ENCODE results near the gene PNMA8A. TPM values are rescaled to one million over a fixed set of nuclear protein-coding genes. Genes with fewer than 3 reads are reported as not detected.
"Not testable (repeated sequence)": the region's sequence is repeated elsewhere in the genome, so short reads cannot be mapped to it uniquely, and the experiment has no call there.

PNMA8A gene
- polyA plus RNA-seq, 1 donor = 43.2 TPM

- DNase-seq = peak; percentile 73
Observed at GRCh38 chr19:46466536-46467196, 4.7 kb downstream of the PNMA8A start.

- no peak for DNase-seq
Observed at GRCh38 chr19:46463516-46463915, 7.8 kb downstream of the PNMA8A start.

GRCh38 chr19:46461537-46461936 lies 9.8 kb downstream of the PNMA8A start:
- DNase-seq = no peak

GRCh38 chr19:46460981-46461380 lies 10.4 kb downstream of the PNMA8A start:
- DNase-seq = no peak

DNA sequence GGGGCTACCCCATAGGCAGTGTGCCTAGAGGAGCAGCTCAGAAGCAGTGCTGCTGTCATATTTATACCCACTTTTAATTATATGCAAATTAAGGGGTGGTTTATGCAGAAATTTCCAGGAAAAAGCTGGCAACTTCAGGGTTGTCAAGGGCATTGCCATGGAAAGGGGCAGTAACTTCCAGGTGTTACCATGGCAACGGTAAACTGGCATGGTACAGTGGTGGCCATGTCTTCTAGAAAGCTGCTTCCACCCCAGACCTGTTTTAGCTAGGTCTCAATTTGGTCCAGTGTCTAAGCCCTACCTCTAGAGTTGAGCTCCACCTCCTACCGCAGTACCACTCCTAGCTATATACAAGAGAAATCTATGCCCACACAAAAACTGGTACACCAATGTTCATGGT lies 11.3 kb downstream of the PNMA8A start:
- no peak for DNase-seq

- DNase-seq = no peak
Observed at GRCh38 chr19:46456930-46457329, 14.4 kb downstream of the PNMA8A start.

DNA sequence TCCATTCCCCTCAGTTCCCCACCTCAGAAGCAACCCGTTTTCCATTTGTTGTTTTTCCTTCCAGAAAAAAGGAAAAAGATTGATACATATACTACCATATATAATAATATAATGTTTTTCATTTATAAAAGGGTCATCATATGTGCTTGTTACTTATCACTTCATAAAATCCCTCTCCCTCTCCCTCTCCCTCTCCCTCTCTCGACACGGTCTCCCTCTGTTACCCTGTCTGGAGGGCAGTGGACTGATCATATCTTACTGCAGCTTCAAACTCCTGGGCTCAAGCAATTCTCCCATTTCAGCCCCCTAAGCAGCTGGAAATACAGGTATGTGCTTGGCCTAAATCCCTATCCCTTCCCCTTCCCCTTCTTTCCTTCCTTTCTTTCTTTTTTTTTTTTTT lies 17.1 kb downstream of the PNMA8A start:
- DNase-seq = no peak

- no peak for DNase-seq
Observed at GRCh38 chr19:46453661-46454060, 17.7 kb downstream of the PNMA8A start.

DNA sequence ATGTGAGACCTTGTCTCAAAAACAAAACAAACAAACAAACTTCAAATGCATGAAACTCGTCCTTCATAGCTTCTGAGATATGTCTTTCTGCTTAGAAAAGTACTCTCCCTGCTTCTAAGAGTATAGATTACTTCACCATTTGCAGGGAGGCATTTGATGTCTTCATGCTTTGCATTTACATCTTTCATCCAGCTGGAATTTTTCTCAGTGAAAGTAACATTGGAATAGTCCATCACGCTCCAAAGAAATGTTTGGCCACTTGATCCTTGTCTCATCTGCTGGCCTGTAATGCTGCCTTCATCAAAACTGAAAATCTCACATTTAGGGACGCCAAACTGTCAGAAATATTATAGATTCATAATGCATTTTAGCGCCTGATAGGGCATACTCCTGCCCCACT lies 19.2 kb downstream of the PNMA8A start:
- no peak for DNase-seq

GRCh38 chr19:46451352-46451751 lies 20.0 kb downstream of the PNMA8A start:
- no peak for DNase-seq

DNA sequence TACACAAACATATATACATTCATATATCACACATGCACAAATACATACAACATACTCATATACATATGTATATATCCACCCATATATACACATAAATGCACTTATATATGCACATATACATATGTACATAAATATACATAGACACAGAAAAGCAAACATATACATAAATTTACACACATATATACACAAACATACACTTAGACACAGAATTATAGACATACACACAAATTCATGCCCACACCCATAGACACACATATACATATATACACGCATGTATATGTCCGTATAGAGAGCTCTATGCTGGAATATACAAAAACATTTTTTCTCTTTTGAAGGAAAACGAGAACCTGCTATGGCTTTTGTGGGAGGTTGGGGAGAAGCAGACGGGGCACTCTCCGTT lies 20.6 kb downstream of the PNMA8A start:
- no peak for DNase-seq

DNA sequence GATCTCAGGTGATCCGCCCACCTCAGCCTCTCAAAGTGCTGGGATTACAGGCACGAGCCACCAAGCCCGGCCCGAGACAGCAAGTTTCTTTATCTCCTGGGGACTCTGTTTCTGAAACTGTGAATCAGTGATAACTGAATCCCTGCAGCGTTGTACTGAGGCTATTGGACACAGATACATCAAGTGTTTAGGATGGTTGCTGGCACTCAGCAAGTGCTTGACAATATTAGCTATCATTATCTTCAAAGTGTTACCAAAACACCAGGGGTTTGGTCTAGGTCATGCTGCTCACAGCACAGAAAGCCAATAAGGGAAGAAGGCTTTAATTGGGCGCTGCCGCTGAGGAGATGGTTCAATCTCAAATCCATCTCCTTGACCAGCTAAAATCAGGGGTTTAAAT lies 22.1 kb downstream of the PNMA8A start:
- DNase-seq = no peak

DNA sequence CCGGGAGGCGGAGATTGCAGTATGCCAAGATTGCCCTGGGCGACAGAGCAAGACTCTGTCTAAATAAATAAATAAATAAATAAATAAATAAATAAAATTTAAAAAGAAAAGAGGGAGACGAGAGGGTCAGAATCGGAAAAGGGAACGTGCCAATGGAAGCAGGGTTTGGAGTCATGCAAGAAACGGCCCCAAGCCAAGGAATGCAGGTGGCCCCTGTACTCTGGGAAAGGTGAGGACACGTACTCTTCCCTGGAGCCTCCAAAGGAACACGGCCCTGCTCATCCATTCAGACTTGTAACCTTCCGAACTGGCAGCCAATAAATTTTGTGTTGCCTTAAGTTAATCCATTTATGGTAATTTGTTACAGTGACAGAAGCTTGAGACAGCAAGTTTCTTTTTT lies 22.8 kb downstream of the PNMA8A start:
- no peak for DNase-seq

- no peak for DNase-seq
Observed at GRCh38 chr19:46447824-46448223, 23.5 kb downstream of the PNMA8A start.

GRCh38 chr19:46447006-46447405 lies 24.4 kb downstream of the PNMA8A start:
- DNase-seq = no peak

GRCh38 chr19:46446021-46446420 lies 25.3 kb downstream of the PNMA8A start:
- no peak for DNase-seq

- peak; percentile 71 for DNase-seq
Observed at GRCh38 chr19:46442808-46443450, 28.4 kb downstream of the PNMA8A start.

DNA sequence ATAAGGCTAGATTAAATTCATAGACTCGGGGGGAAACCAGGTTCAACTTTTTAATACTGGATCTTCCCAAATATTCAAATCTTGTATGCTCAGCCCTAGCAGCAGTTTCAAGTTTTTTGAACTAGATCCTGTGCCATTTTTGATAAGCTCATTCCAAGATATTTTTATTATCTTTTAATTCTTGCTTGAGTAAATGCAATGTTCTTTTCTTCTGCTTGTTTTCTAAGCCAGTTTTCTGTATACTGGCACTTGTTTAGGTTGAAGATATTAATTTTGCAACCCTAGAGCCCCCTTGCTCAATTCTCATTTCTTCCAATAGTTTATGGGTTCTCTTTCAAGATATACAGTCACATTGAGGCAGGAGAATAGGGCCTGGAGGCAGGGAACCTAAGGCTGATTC lies 29.5 kb downstream of the PNMA8A start:
- no peak for DNase-seq

- not testable (repeated sequence) for DNase-seq
Observed at GRCh38 chr19:46435689-46436088, 35.7 kb downstream of the PNMA8A start.

- DNase-seq = no peak
Observed at GRCh38 chr19:46435009-46435408, 36.4 kb downstream of the PNMA8A start.

- DNase-seq = not testable (repeated sequence)
Observed at GRCh38 chr19:46433470-46433869, 37.9 kb downstream of the PNMA8A start.

- DNase-seq = no peak
Observed at GRCh38 chr19:46431824-46432223, 39.5 kb downstream of the PNMA8A start.

- no peak for DNase-seq
Observed at GRCh38 chr19:46429999-46430398, 41.4 kb downstream of the PNMA8A start.

All from hindlimb muscle (tissue), 1 donor.